Astrocyte of the cerebellum (primary cell): ENCODE results near the gene COLGALT1.

Experiments used
- DNase-seq: peaks from one replicate; pipeline ENCODE4 v3.0.0-alpha.2; 2011; ENCODE audit warnings: low read depth
- H3K4me3 ChIP-seq: 2 replicates; pipeline ENCODE4 v1.5.1; 2011; ENCODE audit warnings: mild to moderate bottlenecking, low read depth, low read length, moderate library complexity
- CTCF ChIP-seq: IDR thresholded peaks from 2 replicates; pipeline ENCODE4 v1.5.1; 2012; ENCODE audit warnings: low read length, low read depth, moderate library complexity, mild to moderate bottlenecking; ENCODE audit errors: missing control alignments
- in situ Hi-C: cut with HindIII; loops from 2 replicates; pipeline ENCODE4 v1.10.0; 2017; ENCODE audit warnings: low sequenced_read_pairs

Gene COLGALT1

GRCh38 chr19:17610384-17610783, 54.9 kb downstream of the COLGALT1 start:
- no peak for DNase-seq
- in situ Hi-C loops = no loop called here

GRCh38 chr19:17611462-17612244, 56.2 kb downstream of the COLGALT1 start:
- no peak for DNase-seq
- in situ Hi-C loops = no loop called here
- no peak overlapping the region for H3K4me3 ChIP-seq
- no peak for TF ChIP-seq CTCF

More at GRCh38 chr19:17610384-17610783, 54.9 kb downstream of the COLGALT1 start:
- H3K4me3 ChIP-seq = no peak overlapping the region
- no peak for TF ChIP-seq CTCF

GRCh38 chr19:17614476-17614875, 59.0 kb downstream of the COLGALT1 start:
- no peak for DNase-seq
- TF ChIP-seq CTCF = no peak
- in situ Hi-C loops = no loop called here
- H3K4me3 ChIP-seq = no peak overlapping the region

GRCh38 chr19:17615889-17616685, 60.6 kb downstream of the COLGALT1 start:
- H3K4me3 ChIP-seq = no peak overlapping the region
- in situ Hi-C loops = no loop called here
- DNase-seq = no peak
- no peak for TF ChIP-seq CTCF

- TF ChIP-seq CTCF = no peak
- no peak for DNase-seq
- no peak overlapping the region for H3K4me3 ChIP-seq
- in situ Hi-C loops = no loop called here
Measured at GRCh38 chr19:17616686-17616960, 61.2 kb downstream of the COLGALT1 start.

DNA sequence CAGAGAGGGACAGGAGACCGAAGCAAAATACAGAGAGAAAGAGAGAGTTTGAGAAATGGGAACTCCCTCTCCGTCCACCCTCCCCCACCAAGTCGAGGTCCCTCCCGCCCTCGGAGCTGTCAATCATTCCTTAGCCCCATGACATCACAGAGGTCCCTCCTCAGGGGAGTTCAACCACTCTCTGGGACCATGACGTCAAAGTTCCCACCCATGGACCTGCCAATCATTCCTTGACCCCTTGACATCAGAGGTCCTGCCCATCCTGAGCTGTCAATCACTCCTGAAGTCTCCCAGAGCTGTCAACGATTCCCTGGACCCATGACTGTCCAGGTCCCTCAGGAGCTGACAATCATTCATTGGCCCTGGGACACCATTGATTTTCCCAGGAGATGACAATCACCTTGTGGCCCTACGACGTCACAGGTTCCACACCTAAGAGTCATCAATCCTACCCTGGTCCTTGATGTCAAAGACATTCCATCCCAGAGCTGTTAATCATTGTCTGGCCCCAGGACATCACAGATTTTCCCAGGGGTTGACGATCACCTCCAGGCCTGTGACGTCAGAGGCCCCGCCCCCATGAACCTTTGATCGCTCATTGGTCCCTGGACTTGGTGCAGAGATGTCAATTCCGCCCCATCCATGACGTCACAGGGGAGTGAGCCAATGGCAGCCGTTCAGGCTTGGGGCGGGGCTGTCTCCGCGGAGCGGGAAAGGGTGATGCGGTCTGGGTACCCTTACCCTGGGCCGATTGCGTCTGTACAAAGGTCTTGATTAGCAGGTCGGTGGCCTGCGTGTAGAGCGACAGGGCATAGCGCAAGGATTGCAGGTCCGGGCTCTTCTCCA, 61.7 kb downstream of the COLGALT1 start:
- TF ChIP-seq CTCF = no peak

More for the DNA sequence above, 61.7 kb downstream of the COLGALT1 start:
- DNase-seq = no peak
- in situ Hi-C loops = no loop called here
- no peak overlapping the region for H3K4me3 ChIP-seq
